HG03521 (cell line): ENCODE data around the gene APCDD1L.
"Not testable (repeated sequence)": the region's sequence is repeated elsewhere in the genome, so short reads cannot be mapped to it uniquely, and the experiment has no call there.

ENCODE experiments used
- ATAC-seq: cut with Tn5 transposase; IDR thresholded peaks from one replicate; pipeline ENCODE4 v1.9.1; 2021; ENCODE audit warnings: mild to moderate bottlenecking, moderate library complexity; ENCODE audit not compliant: unreplicated experiment

APCDD1L gene

DNA sequence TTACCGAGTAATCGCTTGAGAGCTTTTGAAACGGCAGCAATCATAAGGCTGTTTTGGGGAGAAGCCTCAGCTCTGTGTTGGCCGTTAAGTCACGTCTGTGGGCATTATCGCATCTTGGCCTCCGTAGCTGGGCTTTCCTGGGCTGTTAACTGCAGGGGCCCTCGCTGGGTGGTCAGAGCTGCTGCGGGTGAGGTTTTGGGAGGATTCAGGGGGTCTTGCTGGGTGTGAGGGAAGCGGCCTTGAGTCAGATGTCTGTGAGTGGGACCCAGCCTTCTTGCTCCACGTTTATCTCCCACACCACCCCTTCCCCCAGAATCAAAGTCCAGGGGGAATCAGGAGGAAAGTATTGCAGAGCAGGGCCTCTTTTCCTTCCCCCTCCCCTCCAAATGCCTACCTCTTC is 3.2 kb upstream of the APCDD1L start:
- ATAC-seq, result no peak

DNA sequence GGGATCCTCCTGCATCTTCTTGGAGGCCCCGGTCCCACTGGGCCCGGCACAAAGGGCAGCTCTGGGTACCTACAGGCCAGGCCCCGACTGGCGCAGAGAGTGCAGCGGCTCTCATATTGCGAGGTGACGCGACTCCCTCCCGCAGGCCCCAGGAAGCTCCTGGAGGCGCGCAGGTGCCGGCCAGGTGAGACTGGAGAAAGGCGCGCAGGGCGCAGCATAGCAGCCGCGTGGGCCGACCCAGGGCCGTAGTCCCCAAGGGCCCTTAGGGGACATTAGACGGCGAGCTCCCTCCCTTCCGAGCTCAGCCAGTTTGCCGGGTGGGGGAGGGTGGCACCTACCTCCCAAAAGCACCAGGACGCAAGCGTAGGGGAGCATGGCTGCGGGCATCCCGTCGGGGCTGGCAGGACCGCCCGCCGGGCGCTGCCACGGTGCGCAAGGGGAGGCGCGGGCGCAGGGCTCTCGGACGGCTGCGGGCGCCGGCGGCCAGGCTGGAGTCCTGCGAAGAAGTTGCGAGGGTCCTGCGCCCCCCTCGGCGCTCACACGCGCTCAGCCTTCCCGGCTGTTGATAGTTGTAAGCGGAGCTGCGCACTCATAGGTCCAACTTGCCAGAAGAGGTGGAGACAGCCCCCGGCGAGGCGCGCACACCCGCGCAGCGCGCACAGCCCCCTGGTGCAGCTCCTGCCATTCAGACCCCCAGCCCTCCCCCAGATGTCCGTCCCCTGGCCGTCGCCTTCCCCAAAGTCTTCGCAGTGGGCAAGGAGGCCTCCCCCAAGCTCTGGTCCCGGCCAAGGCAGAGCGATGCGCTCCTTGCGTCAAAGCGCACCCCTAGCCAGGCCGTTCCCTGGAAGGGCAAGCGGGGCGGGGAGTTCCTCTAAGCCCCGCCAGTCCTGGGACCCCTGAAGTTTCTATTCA is 622 bp downstream of the APCDD1L start:
- no peak for ATAC-seq

DNA sequence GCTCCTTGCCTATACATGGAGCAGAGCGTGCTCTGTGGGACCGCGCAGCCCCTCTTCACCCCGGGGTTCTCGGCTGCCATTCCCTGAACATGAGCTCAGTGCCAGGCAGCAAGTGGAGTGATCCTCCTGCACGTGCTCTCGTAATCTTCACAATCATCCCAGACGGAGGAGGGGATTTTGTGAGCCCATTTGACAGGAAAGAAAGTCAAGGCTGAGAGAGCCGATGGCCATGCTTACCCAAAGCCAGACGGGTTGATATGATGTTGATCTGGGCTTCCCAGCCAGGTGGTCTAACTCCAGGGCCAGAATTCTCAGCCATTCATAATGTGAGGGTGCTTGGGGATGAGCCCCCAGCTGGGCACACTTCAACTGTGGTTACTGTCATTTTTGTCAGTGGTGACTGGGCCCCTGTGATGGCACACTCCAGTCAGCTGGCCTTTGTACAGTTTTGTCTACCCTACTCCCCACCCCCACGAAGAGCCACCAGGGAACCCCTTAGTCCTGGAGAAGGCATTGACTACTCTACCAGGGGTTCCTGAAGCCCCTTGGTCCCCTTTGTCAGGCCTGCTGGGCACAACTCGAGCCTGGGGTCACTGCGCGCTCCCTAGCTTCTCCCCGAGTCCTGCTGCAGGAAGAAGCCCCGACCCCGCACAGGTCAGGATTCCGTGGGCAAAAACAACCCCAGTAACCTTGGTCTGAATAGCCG is 1.5 kb downstream of the APCDD1L start:
- no peak for ATAC-seq

DNA sequence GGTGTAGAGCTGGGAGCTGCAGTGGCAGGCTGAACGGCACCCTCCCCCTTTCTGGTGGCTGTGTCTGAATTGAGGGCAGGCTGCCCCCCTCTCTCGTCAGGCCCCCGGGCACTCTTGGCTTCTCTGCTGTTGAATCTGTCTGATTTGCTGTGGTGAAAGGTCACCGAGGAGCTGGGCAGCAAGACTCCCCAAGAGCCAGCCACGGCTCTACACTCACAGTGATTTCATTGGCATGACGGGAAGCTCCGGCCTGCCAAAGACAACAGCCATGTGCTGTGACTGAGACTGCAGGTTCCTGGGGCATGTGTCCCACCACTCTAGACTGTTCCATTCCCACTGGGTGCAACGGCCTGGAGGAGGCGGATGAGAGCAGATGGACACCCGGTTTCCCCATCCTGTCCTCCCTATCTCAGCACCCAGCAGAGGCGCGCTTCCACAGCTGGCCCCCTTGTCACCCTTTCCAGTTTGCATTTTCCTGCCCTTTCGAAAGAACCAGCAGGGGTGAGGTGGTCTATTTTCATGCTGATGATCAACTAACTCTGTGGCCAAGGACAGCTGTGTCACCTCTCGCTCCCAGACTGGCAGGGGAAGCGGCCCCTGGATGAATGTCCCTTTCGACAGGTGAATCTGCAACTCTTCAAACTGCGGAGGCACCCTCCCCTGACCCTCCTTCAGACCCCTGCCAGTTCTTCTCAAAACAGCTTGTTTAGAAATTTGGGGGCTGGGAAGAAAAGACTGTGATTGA is 2.2 kb downstream of the APCDD1L start:
- no peak for ATAC-seq

DNA sequence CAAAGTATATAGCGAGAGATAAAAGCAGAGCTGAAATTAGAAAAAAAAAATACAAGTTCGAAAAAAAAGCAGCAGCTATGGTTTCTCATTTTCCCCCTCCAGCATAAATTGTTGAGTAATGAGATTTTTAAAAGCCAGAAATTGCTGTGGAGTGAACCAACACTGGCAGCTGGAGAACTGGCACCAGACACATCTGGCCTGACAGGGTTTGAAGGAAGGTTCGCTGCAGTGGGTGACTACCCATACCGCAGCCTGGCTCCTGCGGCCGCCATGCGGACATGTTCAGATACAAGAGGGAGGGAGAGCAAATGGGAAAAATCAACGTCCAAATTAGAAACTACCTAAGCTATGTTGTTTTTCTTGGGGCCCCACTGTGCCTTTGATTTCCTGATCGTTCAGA is 3.3 kb downstream of the APCDD1L start:
- ATAC-seq, result no peak

DNA sequence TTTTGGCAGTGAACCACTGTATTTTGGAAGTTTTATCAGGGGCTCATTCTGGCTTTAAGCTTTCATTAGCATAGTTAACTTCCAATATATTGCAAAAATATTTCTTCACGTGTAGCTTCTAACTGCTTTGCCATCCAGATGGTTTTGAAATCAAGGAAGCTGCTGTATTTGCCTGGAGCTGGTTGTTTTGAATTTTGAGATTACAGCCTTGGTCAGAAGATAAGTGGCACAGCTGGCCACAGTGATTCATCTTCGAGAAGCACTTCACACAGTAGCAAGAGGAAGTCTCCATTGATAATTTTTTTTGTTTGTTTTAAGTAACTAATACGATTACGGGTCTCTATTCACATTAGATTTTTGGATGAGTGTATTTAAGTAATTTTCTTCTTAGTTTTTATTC is 3.8 kb downstream of the APCDD1L start:
- no peak for ATAC-seq

DNA sequence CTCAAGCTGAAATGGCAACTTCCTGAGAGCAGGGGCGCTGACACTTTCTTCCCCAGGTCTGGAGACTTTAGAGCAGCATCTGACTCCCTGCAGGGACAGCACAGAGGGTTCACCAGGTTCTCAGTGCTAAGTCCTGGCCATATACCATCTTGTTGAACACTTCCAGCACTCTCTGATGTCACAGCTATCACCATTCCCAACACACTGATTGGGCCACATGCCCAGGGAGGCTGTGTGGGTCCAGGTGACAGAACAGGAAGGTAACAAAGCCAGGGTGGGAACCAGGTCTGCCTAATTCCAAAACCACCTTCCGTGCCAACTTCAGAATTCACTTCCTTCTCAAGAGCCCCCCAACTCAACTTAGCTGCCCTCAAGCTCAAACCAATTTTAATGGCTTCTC is 4.3 kb downstream of the APCDD1L start:
- ATAC-seq, result no peak

DNA sequence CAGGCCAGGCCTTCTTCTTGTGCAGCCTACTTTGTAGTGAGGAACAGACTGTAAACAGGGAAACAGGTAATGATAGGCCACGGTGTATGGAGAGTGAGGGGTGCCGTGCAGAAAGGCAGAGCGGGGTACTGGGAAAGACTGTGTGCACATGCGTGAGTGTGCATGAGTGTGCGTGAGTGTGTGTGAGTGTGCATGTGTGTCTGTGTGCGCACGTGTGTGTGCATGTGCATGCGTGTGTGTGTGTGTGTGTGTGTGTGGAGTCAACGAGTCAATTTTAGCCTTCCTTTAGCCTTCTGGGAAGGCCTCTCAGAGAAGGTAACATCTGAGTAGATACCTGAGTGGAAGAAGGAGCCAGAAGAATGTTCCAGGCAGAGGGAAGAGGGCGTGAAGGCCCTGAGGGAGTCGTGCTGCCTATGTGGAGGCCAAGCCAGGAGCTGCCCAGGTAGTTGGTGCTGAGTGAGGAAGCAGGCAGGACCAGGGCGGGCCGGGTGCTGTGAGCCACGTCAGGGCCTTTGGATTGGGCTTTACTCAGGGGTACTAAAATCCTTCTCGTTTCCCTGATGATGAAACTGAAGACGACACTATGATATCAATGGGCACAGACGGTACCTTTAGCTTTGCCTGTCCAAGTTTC is 6.3 kb downstream of the APCDD1L start:
- ATAC-seq, result no peak

DNA sequence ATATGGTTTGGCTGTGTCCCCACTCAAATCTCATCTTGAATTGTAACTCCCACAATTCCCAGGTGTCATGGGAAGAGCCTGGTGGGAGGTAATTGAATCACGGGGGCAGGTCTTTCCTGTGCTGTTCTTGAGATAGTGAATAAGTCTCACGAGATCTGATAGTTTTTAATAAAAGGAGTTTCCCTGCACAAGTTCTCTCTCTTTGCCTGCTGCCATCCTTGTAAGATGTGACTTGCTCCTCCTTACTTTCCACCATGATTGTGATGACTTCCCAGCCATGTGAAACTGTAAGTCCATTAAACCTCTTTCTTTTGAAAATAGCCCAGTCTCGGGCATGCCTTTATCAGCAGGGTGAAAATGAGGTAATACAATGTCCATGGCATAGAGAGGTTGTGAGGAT is 8.2 kb downstream of the APCDD1L start:
- not testable (repeated sequence) for ATAC-seq

DNA sequence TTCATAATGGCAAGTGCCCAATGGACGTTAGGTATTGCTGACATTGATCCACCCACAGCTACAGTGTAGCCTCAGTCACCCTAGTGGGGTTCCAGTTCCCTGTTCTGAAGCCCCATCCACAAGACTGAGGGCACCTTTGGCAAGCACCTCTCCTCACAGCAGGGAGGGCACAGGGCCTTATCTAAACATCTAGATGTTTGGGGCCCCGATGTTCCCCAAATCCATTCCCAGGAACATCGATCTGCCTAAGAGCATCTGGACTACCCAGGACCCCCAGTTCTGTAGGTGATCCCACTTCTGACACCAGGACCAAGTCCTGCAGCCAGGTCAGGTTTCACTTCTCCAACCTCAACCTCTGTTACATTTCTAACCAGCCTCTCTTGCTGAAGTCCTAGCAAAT is 10.6 kb downstream of the APCDD1L start:
- ATAC-seq, result no peak

DNA sequence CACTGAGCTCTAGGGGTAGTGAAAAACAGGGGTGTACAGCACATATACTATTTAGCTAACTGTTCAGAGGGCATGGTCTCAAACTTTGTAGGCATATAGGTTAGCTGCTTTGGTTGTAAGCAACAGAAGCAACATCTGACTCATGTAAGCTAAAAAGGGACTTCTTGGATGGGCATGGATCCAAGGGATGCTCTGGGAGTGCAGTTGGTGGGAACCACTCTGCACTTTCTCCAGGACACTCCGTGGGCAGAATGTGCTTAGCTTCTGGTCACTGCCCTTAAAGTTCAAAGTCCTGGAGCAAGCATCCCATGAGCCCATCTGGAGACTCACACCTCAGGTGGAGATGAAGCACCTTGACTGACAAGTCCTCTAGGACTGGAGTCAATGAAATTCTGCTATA is 11.5 kb downstream of the APCDD1L start:
- ATAC-seq, result no peak

DNA sequence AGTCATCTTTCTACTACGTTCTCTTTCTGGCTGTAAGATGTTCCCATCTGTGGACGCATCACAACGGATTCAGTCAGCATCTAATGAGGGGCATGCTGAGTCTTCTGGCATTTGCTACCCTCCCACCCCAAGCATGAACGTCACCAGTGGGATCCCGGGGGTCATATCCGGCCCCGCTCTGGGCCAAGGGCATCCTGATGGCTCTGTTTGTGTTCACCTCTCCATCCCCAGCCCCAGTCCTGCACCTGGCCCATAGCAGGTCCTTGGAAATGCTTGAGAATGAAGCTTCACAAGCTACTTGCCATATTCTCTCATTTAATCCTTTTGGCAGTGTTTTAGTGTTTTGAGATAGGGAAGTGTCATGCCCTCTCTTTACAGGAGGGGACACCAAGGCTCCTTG is 14.9 kb downstream of the APCDD1L start:
- ATAC-seq, result no peak

DNA sequence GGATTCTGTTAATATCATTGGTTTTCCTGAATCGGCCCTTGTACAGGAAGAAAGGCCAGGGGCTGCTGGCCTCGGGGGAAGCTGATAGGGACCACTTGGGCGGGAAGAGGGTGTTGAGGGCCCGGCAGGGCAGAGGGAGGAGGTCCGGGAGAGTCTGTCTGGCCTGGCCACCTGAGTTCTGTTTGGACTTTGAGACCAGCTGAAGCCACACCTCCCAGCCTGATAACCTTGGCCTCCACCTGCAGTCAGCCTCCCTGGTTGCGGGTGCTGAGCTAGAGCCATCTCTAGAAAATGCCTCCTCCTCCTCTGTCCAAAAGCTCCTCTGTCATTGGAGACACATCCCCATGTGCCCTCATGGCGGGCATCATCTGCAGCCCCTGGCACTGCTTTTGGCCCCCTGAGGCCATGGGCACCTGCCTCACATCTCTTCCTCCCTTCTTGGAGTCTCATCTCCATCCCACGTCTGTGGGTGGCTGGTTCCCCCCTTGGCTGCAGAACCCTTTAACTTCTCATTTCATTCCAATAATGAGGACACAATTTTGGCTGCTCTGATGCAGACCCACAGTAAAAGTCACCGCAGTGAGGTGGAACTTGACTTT is 16.6 kb downstream of the APCDD1L start:
- no peak for ATAC-seq

DNA sequence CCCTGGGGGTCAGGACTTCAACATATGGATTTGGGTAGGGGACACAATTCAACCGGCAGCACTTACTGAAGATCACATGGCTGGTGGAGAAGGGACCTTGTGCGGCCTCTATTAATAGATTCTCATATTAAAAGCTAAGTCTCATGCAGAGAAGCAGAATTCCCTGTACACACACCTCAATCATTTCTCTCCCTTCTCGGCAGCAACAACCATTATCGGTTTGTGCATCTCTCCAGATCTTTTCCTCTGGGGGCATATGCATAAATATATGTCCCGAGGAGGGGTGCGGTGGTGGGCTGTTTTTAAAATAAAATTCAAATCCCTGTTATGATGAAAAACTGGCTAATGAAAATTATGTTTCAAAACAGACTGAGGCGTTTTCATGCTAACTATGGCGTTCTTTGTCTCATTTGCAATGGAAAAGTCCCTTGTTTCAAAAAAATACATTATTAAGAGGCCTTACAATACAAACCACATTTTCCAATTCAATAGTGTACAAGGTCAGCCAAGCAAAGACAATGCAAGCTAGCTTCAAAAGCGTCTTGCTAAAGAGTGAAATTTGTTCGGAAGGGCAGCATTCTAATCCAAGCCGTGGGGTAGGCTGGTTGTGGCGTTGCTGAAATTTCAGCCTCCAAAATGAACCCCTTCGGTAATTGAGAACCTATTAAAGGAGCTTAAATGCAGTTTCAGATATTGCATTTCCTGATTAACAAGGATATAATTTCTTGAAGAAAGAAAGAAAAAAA is 17.3 kb downstream of the APCDD1L start:
- ATAC-seq, result no peak

DNA sequence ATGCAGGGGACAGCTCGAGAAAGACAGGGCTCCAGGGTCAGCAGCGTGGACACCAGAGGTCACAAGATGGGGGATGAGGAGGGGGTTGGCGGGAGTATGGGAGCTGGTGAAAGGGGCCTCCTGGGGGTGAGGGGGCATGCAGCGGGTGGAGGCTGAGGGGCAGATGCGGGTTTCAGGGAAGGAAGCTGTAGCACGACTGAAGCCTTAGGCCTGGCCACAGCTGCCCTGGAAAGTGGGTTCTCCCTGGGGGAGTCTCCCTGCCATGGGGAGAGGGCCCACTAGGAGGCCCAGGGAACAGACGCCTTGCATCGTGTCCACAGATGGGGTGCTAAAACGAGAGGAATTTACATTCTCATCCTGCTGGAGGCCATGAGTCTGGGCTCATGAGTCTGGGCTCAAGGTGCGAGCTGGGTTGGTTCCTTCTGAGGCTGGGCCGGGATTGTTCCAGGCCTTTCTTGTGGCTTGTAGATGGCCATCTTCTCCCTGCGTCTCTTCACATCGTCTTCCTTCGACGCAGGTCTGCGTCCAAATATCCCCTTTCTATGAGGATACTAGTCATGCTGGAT is 18.0 kb downstream of the APCDD1L start:
- no peak for ATAC-seq

DNA sequence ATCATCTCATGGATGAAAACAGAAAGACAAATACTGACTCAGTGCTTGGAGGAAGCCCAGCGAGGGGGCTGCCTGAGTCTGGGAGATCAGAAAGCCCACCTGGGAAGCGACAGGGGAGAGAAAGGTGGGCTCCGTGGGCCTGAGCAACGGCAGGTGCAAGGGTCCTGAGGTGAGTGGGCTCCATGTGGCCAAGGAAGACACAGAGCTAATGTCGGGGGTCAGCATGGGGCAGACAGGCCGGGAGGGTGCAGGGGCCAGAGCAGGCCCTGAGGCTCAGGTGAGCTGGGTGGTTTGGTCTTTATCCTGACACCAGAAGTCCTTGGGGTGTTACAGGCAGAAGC is 18.8 kb downstream of the APCDD1L start:
- no peak for ATAC-seq

DNA sequence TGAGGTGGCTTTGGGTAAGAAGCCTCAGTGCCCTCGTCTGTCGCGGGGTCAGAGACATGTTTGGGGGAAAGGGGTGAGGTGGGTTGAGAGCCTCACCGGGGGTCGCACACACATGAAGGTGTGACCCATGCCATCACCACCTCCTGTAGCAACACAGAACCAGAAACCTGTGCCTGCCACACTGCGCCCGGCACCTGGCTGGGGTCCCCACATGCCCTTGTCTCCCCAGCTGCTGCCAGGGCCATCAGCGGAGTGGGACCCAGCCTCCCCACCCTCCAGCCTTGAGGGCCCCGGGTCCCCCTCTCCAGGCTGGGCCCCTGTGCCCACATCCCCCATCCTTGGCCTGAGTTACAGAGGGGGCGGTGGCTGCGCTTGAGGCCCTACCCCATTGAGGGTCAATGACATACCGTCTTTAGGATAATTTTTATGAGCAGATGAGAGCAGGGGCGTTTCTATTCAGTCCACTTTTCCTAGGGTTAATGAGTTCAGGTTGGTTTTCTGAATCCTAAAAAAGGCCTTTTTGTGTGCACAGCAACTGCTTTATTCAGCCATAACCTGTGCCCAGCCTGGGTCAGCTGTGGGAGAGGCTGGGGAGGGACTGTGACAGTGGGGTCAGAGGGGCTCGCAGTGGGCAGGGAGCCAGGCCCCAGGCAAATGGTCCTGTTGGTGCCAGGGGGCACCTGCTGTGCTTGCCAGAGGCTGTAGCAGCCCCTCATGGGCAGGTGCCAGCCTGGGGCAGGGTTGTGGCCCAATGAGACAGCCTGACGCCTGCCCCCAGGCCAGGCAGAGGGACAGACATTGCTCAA is 19.4 kb downstream of the APCDD1L start:
- no peak for ATAC-seq

DNA sequence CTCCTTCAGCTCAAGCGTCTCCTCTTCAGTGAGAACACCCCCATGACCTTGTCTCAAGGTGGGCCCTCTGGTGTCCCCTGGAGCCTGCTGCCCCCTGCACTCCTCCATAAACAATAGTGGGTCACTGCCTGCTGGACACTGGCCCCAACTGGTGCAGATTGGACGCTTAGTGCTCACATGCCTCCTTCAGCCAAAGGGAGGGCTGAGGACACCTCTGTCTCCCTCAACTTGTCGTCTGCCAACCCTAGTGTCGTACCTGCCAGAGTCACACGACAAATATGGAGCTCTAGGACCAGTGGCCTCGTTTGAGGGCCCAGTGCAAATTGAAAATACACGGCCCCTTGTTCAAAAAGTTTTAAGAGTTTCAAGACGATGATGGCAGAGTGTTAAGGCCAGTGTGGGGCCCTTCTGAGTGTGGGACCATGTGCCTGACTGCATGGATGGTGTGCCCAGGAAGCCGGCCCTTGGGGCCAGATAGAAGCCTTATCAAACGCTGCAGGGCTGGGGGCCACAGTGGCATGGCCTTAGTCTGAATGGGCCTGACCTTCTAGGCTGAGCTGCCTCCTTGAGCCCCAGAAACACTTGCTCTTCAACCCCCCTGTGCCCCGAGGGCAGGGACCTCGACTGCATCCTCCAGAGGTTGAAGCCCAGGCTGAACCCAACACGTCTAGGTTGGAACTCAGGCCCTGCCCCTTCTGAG is 20.1 kb downstream of the APCDD1L start:
- ATAC-seq, result no peak
